Stimulated activated naive CD4-positive, alpha-beta T cell (primary cell): ENCODE measurements around the gene BID.
"Not testable (repeated sequence)": the region's sequence is repeated elsewhere in the genome, so short reads cannot be mapped to it uniquely, and the experiment has no call there.

ENCODE experiments used
- DNase-seq, 6 experiments: peaks; one replicate each; lab custom pipeline; 2025; lab: John Stamatoyannopoulos, UW

The BID gene

GRCh38 chr22:17769716-17770082 is 4.6 kb downstream of the BID start:
- no peak for DNase-seq

DNA sequence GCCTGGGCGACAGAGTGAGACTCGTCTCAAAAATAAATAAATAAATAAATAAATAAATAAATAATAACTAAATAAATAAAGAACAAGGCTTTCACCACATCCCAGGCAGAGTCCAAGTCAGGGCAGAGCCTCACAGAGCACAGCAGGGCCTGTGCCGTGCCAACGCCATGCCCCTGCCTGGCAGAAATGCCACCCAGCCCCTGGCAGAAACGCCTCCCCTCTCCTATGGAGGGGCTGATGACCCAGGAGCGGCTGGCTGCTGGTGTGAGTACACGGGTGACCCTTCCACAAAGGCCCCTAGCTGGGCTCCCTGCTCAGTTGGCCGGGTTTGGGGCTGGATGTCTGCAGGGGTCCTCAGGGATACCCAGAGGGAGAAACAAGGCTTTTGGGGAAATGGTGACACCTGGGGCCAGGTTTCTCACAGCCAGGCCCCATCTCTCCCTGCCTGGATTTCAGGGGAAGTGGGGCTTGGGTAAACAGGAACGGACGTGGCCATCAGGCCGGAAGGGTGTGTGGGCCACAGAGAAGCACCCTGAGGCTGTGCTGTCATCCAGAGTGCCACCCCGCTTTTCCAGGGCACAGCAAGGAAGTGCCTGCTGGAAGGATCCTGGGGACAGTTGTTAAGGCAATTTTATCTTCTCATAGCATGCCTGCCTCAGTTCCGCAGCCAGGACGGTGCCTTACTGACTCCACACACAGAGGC is 5.1 kb downstream of the BID start:
- no peak for DNase-seq

GRCh38 chr22:17767233-17768065 is 6.8 kb downstream of the BID start:
- DNase-seq, result peak in 3 of 6 experiments; percentile 7 to 48 (median 18)

DNA sequence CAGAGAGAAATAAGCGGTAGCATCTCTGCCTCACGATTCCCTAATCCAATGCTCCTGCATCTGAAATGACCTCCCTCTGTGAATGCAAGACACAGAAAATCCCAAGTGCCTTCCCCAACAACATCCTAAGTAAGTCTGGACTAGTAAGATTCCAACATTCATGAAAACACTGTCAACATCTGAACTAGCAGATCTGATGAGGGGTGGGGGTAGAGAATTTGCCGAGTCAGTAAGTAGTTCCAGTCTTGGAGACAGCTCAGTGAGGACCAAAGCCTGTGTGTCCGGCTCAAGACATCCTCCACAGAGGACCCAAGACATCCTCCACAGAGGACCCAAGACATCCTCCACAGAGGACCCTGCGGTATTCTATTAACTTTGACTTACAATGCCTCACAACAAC is 9.4 kb downstream of the BID start:
- DNase-seq, result not testable (repeated sequence)

DNA sequence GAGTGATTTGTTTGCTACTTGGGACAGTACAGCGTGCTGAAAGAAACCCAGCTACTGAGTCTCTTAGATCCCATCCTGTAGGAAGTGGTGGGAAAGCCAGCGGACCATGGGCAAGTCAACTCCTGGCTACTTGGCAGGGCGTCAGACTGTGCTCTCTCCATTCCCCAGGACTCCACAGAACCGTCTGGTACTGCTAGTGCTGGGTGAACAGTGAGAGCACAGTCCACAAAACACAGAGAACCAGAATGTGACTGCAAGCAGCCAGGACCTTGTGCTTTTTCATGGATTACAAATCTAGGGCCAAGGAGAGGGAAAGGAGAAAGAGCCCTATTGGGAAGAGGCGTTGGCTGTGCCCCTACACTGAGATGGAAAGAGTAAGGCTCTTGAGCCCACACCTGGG is 10.2 kb downstream of the BID start:
- DNase-seq, result no peak

DNA sequence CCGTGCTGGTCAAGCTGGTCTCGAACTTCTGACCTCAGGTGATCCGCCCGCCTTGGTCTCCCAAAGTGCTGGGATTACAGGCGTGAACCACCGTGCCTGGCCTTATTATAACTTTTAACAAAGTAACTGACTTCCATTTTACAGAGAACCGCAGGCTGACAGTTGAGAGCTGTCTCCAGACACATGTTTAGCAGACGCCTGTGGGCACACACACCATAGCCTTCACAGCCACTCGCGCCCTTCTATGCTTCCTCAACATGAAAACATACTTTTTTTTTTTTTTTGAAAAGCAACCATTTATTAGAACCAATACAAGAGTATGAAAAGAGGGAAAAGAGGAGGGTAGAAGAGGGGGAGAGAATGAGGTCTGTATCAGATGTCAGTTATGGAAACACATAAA is 10.8 kb downstream of the BID start:
- not testable (repeated sequence) for DNase-seq

DNA sequence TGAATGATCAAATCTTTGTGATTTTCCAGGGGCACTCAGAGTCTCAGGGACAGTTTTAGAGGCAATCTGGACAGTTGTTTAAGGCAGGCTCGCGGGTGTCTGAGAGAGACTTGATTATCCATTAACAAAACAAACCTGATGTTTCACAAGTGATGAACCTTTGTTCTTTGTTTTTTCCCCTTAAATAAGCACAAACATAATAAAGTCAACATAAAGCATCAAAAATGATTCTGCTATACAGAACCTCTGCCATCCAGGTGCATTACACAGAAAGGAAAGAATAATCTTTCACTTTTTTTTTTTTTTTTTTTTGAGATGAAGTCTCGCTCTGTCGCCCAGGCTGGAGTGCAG is 13.2 kb downstream of the BID start:
- no peak for DNase-seq

DNA sequence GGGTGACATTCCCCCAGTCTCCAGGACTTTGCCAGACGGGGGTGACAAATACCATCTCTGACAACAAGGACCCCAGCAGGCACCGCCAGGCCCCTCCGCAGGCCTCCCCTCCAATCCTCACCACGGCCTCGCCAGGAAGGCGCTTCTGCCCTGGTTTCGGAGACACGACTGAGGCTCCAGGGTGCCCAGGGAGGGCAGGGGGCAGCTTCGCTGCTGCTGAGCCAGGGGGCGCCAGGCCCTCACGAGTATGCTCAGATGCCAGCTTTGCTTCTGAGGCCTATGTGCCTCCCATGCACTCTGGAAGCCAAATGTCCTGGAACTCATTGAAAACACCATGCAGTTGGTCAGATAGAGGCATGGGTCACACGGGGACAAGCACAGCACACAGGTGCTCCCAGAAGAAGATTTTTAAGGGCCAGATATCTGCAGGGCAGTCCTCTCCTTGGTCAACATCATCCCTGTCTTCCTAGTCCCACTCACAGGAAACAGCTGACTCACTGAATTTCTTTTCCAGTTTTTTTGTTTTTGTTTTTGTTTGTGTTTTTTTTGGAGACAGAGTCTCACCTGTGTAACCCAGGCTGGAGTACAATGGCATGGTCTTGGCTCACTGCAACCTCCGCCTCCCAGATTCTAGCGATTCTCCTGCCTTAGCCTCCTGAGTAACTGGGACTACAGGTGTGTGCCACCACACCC is 19.9 kb downstream of the BID start:
- DNase-seq, result peak in 3 of 6 experiments; percentile 3 to 31 (median 13)

- no peak for DNase-seq
Measured at GRCh38 chr22:17753401-17753989, 20.8 kb downstream of the BID start.

- no peak for DNase-seq
Measured at GRCh38 chr22:17751596-17751995, 22.7 kb downstream of the BID start.

DNA sequence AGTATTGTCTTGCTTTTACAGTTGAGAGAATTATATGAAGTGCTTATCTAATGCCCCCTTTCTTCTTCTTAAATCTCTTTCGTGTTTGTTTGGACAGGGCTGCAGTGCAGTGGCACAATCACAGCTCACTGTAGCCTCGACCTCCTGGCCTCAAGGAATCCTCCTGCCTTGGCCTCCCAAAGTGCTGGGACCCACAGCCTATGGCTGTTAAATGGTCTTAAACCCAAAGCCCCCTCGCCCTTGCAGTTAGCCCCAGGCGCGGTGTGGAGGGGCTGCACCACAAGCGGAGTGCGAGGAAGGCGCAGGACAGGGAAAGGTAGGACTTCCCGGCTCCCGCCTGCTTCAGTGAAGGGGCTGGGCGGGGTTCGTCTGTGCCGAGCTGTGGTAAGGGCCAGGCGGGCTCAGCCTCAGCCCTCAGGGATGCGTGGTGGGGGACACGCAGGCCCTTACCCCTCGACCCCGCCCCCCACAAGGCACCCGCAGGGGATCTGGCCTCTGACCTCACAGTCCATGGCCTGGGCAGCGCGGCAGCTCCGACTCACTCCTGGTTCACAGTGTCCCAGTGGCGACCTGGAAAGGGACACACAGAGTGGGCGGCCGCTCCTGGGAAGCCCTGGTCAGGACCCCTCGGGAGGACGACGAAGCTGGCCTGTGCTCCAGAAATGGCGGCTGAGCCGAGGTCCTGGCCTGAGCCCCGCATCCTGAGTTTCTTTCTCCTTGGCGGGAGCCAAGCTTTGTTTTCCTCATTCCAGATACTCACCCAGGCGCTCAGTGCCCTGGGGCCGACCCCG is 24.5 kb downstream of the BID start:
- DNase-seq, result no peak

DNA sequence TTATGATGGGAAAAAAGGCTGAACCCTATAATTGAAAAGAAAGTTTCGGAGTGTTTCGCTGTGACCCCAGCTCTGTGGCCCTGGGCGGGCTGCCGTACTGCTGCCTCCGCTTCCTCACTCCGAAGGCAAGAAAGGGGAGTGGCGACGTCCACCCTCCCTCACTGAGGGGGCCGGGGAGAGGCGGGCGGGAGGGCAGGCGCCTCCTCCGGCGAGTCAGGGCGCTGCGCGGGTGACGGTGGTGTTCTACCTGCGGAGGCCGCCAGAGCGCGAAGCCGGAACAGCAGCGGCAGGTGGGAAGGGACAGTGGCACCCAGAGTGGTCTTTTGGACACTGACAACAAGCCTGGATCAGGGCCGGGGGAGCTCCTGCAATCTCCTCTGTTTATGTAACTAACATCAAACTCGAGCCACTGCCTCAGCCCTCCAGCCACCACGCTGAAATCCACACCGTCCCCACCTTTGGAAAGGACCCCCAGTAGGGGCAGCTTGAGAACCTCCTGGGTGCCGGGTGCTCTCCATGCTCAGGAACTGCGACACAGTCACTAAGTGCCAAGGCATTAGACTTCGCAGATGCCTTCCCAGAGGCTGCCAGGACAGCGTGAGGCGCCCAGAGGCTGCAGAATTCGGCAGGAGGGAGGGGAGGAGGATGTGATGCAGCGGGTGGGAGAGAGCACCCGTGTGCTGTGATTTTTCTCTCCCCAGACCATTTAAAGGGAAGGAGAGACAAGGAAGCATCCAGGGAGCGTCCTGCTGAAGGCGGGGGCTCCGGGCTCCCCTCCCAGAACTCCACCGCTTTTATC is 25.5 kb downstream of the BID start:
- DNase-seq, result no peak

DNA sequence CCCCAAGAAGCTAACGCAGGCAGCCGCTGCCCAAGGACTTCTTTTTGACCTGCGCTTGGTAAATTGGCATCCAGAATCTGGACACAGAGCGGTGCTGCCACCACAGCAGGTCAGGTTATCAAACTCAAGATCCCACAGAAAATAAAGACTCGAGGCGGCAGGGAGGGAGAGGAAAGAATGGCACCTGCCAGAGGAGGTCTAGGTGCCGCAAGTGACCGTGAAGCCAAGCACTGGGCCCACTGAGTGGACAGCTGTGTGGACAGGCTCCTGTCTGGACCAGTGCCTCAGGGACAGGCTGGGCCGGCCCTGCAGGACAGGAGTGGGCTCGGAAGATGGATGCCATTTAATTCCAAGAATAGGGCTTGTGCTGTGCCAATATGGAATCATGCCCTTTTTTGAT is 27.4 kb downstream of the BID start:
- DNase-seq, result no peak

DNA sequence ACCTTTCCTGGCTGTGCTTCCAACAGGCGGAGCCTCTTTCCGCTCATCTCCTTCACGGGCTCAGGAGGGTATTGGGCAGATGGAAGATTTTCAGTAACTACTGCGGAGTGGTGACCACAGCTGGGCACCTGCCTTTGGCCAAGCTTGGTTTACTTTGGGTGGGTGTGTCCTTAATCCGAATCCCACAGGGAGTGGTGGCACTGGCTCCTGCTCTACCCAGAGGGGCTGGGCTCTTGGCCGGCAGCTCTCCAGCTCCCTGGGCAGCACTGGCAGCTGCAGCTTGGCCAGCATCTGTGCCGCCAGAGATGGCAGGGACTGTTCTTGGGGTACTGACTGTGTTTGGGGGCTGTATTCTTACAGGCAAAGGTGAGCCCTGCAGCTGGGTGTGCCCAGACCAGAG is 29.8 kb downstream of the BID start:
- no peak for DNase-seq

GRCh38 chr22:17743661-17744411 is 30.4 kb downstream of the BID start:
- no peak for DNase-seq

- DNase-seq, result peak; percentile 9 to 62 (median 50)
Measured at GRCh38 chr22:17742527-17742902, 31.8 kb downstream of the BID start.

- no peak for DNase-seq
Measured at GRCh38 chr22:17741866-17742526, 32.3 kb downstream of the BID start.

GRCh38 chr22:17739196-17739975 is 34.9 kb downstream of the BID start:
- no peak for DNase-seq
